ENCODE results near the gene SETD4. TPM values are rescaled to one million over a fixed set of nuclear protein-coding genes. Genes with fewer than 3 reads are reported as not detected.

Gene SETD4
- total RNA-seq, 2 donors from 2014 or later = 19.8 to 36.3 TPM

GRCh38 chr21:36048357-36048756 lies 12.0 kb downstream of the SETD4 start:
- intact Hi-C loops (cut with DNase I) = no loop called here
- WGBS = 95% methylated on average over 7 of the region's 7 CpGs
- TF ChIP-seq POLR2A (IDR thresholded peaks at IDR 0.05) = no peak
- TF ChIP-seq POLR2AphosphoS5 (IDR thresholded peaks at IDR 0.05) = no peak
- TF ChIP-seq CTCF (IDR thresholded peaks at IDR 0.05) = no peak
- Histone ChIP-seq H3K27me3 (replicated peaks; ENCODE audit: insufficient read depth) (no peaks in the 10 kb centered on the region), H3K4me1 (replicated peaks) (no peaks in the 10 kb centered on the region), H3K4me3 (no peak overlapping the region), H3K36me3 (peaks cover 5 to 14% of the 10 kb centered on the region in 2 donors), H3K9me3 (no peaks in the 10 kb centered on the region), H3K27ac (no peak overlapping the region)
- DNase-seq (ENCODE audit: low spot score) = no peak

GRCh38 chr21:36047139-36047538 lies 13.2 kb downstream of the SETD4 start:
- H3K36me3 ChIP-seq = peaks cover 5 to 14% of the 10 kb centered on the region in 2 donors
- H3K27ac ChIP-seq = no peak overlapping the region
- H3K27me3 ChIP-seq (replicated peaks; ENCODE audit: insufficient read depth) = no peaks in the 10 kb centered on the region
- intact Hi-C loops (cut with DNase I) = no loop called here
- H3K9me3 ChIP-seq = no peaks in the 10 kb centered on the region
- 93% methylated on average over 7 of the region's 7 CpGs for WGBS
- TF ChIP-seq POLR2AphosphoS5 (IDR thresholded peaks at IDR 0.05) (no peak), CTCF (IDR thresholded peaks at IDR 0.05) (no peak), POLR2A (IDR thresholded peaks at IDR 0.05) (no peak)
- H3K4me3 ChIP-seq = no peak overlapping the region
- H3K4me1 ChIP-seq (replicated peaks) = no peaks in the 10 kb centered on the region
- DNase-seq (ENCODE audit: low spot score) = no peak

GRCh38 chr21:36045993-36046392 lies 14.3 kb downstream of the SETD4 start:
- peaks cover 5 to 14% of the 10 kb centered on the region in 2 donors for H3K36me3 ChIP-seq
- 64% methylated on average over 1 of the region's 1 CpG for WGBS

GRCh38 chr21:36044056-36044455 lies 16.3 kb downstream of the SETD4 start:
- WGBS = 27% methylated on average over 10 of the region's 10 CpGs
- Histone ChIP-seq H3K4me1 (replicated peaks) (no peaks in the 10 kb centered on the region), H3K4me3 (no peak overlapping the region), H3K9me3 (no peaks in the 10 kb centered on the region), H3K36me3 (peaks cover 5 to 14% of the 10 kb centered on the region in 2 donors), H3K27me3 (replicated peaks; ENCODE audit: insufficient read depth) (no peaks in the 10 kb centered on the region), H3K27ac (peak overlapping the region; percentile 48 to 54)
- DNase-seq (ENCODE audit: low spot score) = peak; percentile 61
- TF ChIP-seq CTCF (IDR thresholded peaks at IDR 0.05) (no peak), POLR2AphosphoS5 (IDR thresholded peaks at IDR 0.05) (peak; percentile 83)
- intact Hi-C loops (cut with DNase I) = no loop called here

More at GRCh38 chr21:36045993-36046392, 14.3 kb downstream of the SETD4 start:
- Histone ChIP-seq H3K9me3 (no peaks in the 10 kb centered on the region), H3K27me3 (replicated peaks; ENCODE audit: insufficient read depth) (no peaks in the 10 kb centered on the region), H3K4me3 (no peak overlapping the region), H3K27ac (peak overlapping the region in 1 of 2 donors; percentile 54), H3K4me1 (replicated peaks) (no peaks in the 10 kb centered on the region)
- intact Hi-C loops (cut with DNase I) = no loop called here
- TF ChIP-seq POLR2AphosphoS5 (IDR thresholded peaks at IDR 0.05) = peak; percentile 20
- TF ChIP-seq CTCF (IDR thresholded peaks at IDR 0.05) = no peak
- DNase-seq (ENCODE audit: low spot score) = no peak

GRCh38 chr21:36041910-36042309 lies 18.4 kb downstream of the SETD4 start:
- TF ChIP-seq CTCF (IDR thresholded peaks at IDR 0.05) (no peak), POLR2A (IDR thresholded peaks at IDR 0.05) (no peak), POLR2AphosphoS5 (IDR thresholded peaks at IDR 0.05) (no peak)
- no peaks in the 10 kb centered on the region for H3K9me3 ChIP-seq
- intact Hi-C loops (cut with DNase I) = no loop called here
- H3K4me3 ChIP-seq = no peak overlapping the region
- H3K36me3 ChIP-seq = peaks cover 5 to 12% of the 10 kb centered on the region in 2 donors
- no peak overlapping the region for H3K27ac ChIP-seq
- H3K4me1 ChIP-seq (replicated peaks) = no peaks in the 10 kb centered on the region
- DNase-seq (ENCODE audit: low spot score) = no peak
- no peaks in the 10 kb centered on the region for H3K27me3 ChIP-seq (replicated peaks; ENCODE audit: insufficient read depth)
- WGBS = 76% methylated on average over 1 of the region's 1 CpG

Data from prostate gland (tissue), 2 donors.